GM23338 (cell line): Measurements from ENCODE around the gene EDIL3.

Experiments used
- CREB1 ChIP-seq: fragments of 250-450 bp; sonication (Bioruptor Pico); IDR thresholded peaks from 2 replicates; pipeline ENCODE4 v1.5.0; 2020; ENCODE audit warnings: low read depth, mild to moderate bottlenecking, moderate library complexity
- EZH2 ChIP-seq: fragments of 200-600 bp; sonication (generic); IDR thresholded peaks from one replicate; pipeline ENCODE4 v1.8.0; 2017; ENCODE audit warnings: antibody characterized with exemption, mild to moderate bottlenecking, low read depth; ENCODE audit not compliant: unreplicated experiment
- EZH2phosphoT487 ChIP-seq: fragments of 200-600 bp; sonication (generic); IDR thresholded peaks from one replicate; pipeline ENCODE4 v1.8.1; 2018; ENCODE audit warnings: antibody characterized with exemption; ENCODE audit not compliant: unreplicated experiment
- JUNB ChIP-seq: IDR thresholded peaks from one replicate; pipeline ENCODE4 v1.6.1; 2016; ENCODE audit warnings: antibody characterized with exemption; ENCODE audit not compliant: unreplicated experiment
- NANOG ChIP-seq: IDR thresholded peaks from 2 replicates; pipeline ENCODE4 v1.6.1; 2016; ENCODE audit warnings: antibody characterized with exemption, borderline replicate concordance
- POLR2AphosphoS5 ChIP-seq: IDR thresholded peaks from 2 replicates; pipeline ENCODE4 v1.6.1; 2016; ENCODE audit warnings: antibody characterized with exemption, low read depth
- ZNF114 ChIP-seq: fragments of 250-450 bp; sonication (Bioruptor Pico); IDR thresholded peaks from 2 replicates; pipeline ENCODE4 v1.5.0; 2020; ENCODE audit warnings: mild to moderate bottlenecking, moderate library complexity
- ZNF331 ChIP-seq: fragments of 250-450 bp; sonication (Bioruptor Pico); IDR thresholded peaks from 2 replicates; pipeline ENCODE4 v1.5.0; 2020; ENCODE audit warnings: low read depth, mild to moderate bottlenecking, moderate library complexity
- TF ChIP-seq, protein P1 (sequence below), 2 experiments: fragments of 200-600 bp in 1 of 2; sonication (generic) in 1 of 2; conservative IDR thresholded peaks; 2 replicates each; pipeline versions ENCODE4 v1.5.1 to v1.6.1; 2016 to 2017; ENCODE audit warnings: antibody characterized with exemption in 2 of 2, low read depth in 2 of 2, mild to moderate bottlenecking in 2 of 2, moderate library complexity in 1 of 2
- TF ChIP-seq, protein P2 (sequence below): IDR thresholded peaks from one replicate; pipeline ENCODE4 v1.6.1; 2018; ENCODE audit warnings: antibody characterized with exemption; ENCODE audit not compliant: unreplicated experiment
- TF ChIP-seq, protein P3 (sequence below): IDR thresholded peaks from 2 replicates; pipeline ENCODE4 v1.6.1; 2016; ENCODE audit warnings: antibody characterized with exemption
- TF ChIP-seq, protein P4 (sequence below): fragments of 250-450 bp; sonication (Bioruptor Pico); IDR thresholded peaks from 2 replicates; pipeline ENCODE4 v1.5.0; 2020; ENCODE audit warnings: mild to moderate bottlenecking, moderate library complexity

DNA sequence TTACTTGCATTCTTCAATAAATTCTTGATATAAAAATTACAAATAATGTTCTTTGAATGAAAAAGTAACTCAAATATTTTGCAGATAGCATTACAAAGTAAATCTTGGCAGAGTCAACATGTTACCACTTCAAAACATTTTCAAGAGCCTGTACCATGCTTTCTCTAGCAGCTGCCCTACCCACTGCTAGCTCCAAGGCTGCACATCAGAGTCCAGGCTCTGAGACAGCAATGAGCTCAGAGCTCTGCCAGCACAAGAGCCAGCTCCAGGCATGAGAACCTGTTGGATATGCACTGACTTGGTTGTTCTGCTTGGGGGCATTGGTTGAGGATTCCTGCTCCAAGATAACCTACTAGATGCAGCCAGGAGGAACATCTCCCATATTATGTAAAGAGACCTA lies 452.7 kb downstream of the EDIL3 start:
- TF ChIP-seq, protein P1, sequence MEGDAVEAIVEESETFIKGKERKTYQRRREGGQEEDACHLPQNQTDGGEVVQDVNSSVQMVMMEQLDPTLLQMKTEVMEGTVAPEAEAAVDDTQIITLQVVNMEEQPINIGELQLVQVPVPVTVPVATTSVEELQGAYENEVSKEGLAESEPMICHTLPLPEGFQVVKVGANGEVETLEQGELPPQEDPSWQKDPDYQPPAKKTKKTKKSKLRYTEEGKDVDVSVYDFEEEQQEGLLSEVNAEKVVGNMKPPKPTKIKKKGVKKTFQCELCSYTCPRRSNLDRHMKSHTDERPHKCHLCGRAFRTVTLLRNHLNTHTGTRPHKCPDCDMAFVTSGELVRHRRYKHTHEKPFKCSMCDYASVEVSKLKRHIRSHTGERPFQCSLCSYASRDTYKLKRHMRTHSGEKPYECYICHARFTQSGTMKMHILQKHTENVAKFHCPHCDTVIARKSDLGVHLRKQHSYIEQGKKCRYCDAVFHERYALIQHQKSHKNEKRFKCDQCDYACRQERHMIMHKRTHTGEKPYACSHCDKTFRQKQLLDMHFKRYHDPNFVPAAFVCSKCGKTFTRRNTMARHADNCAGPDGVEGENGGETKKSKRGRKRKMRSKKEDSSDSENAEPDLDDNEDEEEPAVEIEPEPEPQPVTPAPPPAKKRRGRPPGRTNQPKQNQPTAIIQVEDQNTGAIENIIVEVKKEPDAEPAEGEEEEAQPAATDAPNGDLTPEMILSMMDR (conservative IDR thresholded peaks at IDR 0.05; ENCODE audit: low read depth in 2 of 2) = no peak
- TF ChIP-seq ZNF114 (CRISPR knock-in tag) (no peak), JUNB (no peak), EZH2phosphoT487 (no peak), EZH2 (no peak), POLR2AphosphoS5 (no peak), CREB1 (no peak), ZNF331 (CRISPR knock-in tag) (no peak), NANOG (no peak)
- TF ChIP-seq, protein P2, sequence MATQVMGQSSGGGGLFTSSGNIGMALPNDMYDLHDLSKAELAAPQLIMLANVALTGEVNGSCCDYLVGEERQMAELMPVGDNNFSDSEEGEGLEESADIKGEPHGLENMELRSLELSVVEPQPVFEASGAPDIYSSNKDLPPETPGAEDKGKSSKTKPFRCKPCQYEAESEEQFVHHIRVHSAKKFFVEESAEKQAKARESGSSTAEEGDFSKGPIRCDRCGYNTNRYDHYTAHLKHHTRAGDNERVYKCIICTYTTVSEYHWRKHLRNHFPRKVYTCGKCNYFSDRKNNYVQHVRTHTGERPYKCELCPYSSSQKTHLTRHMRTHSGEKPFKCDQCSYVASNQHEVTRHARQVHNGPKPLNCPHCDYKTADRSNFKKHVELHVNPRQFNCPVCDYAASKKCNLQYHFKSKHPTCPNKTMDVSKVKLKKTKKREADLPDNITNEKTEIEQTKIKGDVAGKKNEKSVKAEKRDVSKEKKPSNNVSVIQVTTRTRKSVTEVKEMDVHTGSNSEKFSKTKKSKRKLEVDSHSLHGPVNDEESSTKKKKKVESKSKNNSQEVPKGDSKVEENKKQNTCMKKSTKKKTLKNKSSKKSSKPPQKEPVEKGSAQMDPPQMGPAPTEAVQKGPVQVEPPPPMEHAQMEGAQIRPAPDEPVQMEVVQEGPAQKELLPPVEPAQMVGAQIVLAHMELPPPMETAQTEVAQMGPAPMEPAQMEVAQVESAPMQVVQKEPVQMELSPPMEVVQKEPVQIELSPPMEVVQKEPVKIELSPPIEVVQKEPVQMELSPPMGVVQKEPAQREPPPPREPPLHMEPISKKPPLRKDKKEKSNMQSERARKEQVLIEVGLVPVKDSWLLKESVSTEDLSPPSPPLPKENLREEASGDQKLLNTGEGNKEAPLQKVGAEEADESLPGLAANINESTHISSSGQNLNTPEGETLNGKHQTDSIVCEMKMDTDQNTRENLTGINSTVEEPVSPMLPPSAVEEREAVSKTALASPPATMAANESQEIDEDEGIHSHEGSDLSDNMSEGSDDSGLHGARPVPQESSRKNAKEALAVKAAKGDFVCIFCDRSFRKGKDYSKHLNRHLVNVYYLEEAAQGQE = no peak
- TF ChIP-seq, protein P3, sequence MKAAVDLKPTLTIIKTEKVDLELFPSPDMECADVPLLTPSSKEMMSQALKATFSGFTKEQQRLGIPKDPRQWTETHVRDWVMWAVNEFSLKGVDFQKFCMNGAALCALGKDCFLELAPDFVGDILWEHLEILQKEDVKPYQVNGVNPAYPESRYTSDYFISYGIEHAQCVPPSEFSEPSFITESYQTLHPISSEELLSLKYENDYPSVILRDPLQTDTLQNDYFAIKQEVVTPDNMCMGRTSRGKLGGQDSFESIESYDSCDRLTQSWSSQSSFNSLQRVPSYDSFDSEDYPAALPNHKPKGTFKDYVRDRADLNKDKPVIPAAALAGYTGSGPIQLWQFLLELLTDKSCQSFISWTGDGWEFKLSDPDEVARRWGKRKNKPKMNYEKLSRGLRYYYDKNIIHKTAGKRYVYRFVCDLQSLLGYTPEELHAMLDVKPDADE = no peak
- TF ChIP-seq, protein P4, sequence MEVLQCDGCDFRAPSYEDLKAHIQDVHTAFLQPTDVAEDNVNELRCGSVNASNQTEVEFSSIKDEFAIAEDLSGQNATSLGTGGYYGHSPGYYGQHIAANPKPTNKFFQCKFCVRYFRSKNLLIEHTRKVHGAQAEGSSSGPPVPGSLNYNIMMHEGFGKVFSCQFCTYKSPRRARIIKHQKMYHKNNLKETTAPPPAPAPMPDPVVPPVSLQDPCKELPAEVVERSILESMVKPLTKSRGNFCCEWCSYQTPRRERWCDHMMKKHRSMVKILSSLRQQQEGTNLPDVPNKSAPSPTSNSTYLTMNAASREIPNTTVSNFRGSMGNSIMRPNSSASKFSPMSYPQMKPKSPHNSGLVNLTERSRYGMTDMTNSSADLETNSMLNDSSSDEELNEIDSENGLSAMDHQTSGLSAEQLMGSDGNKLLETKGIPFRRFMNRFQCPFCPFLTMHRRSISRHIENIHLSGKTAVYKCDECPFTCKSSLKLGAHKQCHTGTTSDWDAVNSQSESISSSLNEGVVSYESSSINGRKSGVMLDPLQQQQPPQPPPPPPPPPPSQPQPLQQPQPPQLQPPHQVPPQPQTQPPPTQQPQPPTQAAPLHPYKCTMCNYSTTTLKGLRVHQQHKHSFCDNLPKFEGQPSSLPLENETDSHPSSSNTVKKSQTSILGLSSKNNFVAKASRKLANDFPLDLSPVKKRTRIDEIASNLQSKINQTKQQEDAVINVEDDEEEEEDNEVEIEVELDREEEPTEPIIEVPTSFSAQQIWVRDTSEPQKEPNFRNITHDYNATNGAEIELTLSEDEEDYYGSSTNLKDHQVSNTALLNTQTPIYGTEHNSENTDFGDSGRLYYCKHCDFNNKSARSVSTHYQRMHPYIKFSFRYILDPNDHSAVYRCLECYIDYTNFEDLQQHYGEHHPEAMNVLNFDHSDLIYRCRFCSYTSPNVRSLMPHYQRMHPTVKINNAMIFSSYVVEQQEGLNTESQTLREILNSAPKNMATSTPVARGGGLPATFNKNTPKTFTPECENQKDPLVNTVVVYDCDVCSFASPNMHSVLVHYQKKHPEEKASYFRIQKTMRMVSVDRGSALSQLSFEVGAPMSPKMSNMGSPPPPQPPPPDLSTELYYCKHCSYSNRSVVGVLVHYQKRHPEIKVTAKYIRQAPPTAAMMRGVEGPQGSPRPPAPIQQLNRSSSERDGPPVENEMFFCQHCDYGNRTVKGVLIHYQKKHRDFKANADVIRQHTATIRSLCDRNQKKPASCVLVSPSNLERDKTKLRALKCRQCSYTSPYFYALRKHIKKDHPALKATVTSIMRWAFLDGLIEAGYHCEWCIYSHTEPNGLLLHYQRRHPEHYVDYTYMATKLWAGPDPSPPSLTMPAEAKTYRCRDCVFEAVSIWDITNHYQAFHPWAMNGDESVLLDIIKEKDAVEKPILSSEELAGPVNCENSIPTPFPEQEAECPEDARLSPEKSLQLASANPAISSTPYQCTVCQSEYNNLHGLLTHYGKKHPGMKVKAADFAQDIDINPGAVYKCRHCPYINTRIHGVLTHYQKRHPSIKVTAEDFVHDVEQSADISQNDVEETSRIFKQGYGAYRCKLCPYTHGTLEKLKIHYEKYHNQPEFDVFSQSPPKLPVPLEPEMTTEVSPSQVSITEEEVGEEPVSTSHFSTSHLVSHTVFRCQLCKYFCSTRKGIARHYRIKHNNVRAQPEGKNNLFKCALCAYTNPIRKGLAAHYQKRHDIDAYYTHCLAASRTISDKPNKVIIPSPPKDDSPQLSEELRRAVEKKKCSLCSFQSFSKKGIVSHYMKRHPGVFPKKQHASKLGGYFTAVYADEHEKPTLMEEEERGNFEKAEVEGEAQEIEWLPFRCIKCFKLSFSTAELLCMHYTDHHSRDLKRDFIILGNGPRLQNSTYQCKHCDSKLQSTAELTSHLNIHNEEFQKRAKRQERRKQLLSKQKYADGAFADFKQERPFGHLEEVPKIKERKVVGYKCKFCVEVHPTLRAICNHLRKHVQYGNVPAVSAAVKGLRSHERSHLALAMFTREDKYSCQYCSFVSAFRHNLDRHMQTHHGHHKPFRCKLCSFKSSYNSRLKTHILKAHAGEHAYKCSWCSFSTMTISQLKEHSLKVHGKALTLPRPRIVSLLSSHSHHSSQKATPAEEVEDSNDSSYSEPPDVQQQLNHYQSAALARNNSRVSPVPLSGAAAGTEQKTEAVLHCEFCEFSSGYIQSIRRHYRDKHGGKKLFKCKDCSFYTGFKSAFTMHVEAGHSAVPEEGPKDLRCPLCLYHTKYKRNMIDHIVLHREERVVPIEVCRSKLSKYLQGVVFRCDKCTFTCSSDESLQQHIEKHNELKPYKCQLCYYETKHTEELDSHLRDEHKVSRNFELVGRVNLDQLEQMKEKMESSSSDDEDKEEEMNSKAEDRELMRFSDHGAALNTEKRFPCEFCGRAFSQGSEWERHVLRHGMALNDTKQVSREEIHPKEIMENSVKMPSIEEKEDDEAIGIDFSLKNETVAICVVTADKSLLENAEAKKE (CRISPR knock-in tag) = no peak
